ENCODE data around the gene ADGRV1.

- TF ChIP-seq, protein P1, sequence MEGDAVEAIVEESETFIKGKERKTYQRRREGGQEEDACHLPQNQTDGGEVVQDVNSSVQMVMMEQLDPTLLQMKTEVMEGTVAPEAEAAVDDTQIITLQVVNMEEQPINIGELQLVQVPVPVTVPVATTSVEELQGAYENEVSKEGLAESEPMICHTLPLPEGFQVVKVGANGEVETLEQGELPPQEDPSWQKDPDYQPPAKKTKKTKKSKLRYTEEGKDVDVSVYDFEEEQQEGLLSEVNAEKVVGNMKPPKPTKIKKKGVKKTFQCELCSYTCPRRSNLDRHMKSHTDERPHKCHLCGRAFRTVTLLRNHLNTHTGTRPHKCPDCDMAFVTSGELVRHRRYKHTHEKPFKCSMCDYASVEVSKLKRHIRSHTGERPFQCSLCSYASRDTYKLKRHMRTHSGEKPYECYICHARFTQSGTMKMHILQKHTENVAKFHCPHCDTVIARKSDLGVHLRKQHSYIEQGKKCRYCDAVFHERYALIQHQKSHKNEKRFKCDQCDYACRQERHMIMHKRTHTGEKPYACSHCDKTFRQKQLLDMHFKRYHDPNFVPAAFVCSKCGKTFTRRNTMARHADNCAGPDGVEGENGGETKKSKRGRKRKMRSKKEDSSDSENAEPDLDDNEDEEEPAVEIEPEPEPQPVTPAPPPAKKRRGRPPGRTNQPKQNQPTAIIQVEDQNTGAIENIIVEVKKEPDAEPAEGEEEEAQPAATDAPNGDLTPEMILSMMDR (IDR thresholded peaks at IDR 0.05; ENCODE audit: insufficient read depth, low read length): no peak
- TF ChIP-seq POLR2AphosphoS5 (IDR thresholded peaks at IDR 0.05; ENCODE audit: low read depth): no peak
- TF ChIP-seq REST (IDR thresholded peaks at IDR 0.05; ENCODE audit: insufficient replicate concordance, low read depth): no peak
- no peak for TF ChIP-seq GABPA (IDR thresholded peaks at IDR 0.05; ENCODE audit: low read depth)
- no peak for TF ChIP-seq SPI1 (IDR thresholded peaks at IDR 0.05; ENCODE audit: borderline replicate concordance, low read depth)
Observed at GRCh38 chr5:91025956-91026355, 467.4 kb downstream of the ADGRV1 start.

All from HL-60 (cell line).